GM18508 (cell line): ENCODE results near the gene MRM2.

Experiments used
- ATAC-seq: cut with Tn5 transposase; IDR thresholded peaks from one replicate; pipeline ENCODE4 v1.9.1; 2021; ENCODE audit warnings: moderate number of reproducible peaks; ENCODE audit not compliant: insufficient read depth, unreplicated experiment

The MRM2 gene

DNA sequence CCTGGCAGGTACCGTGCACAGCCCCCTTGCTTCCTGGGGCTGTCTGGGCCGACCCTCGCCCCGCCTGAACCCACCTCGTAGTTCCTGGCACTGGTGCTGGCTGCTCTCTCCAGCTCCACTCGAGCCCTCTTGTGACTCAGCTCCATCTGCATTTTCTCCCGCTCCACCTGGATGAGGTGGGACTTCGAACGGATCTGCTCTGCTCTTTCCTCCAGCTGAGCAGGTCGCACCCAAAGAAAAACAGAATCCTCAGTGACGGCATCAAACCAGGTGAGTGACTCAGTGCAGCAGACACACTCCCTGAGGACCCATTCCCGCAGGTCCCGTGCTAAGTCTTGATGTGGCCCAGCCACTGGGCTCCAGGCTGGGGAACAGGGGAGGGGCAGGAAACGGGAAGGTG lies 16.7 kb downstream of the MRM2 start:
- ATAC-seq, result no peak

DNA sequence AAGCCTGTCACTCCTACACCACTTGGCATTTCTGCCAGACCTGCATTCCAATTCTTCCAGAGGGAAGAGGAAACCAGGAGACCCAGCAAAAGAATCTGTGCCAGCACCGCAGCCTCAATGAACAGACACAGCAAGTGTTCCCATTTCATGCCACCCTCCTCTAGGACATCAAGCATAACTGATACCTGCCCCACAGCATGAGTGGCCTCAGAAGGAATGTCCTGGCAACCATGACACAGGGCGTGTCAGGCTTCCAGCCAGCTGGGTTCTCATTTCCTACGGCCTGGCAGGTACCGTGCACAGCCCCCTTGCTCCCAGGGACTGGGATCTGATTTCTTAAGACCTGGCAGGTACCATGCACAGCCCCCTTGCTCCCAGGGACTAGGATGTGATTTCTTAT lies 17.1 kb downstream of the MRM2 start:
- no peak for ATAC-seq

DNA sequence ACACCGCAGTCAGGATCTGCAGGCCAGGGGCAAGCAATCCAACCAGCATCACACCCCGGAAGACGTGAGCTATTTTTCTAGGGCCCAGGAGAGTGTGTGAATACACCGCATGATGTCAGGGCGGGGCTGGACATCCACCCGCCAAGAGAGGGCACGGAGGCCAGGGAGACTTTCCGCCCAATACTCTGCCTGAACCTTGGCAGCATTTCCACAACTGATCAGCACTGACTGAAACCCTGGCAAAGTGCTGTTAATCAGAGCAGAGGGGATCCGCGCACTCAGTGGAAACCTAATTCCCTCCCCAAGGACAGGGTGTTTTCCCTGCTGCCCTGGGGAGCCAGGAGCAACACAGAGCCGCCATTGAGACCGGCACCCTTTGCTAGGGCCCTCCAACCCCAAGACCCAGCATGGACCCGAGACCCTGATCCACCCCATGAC lies 17.5 kb downstream of the MRM2 start:
- no peak for ATAC-seq

- no peak for ATAC-seq
Measured at GRCh38 chr7:2223321-2223720, 18.7 kb downstream of the MRM2 start.

DNA sequence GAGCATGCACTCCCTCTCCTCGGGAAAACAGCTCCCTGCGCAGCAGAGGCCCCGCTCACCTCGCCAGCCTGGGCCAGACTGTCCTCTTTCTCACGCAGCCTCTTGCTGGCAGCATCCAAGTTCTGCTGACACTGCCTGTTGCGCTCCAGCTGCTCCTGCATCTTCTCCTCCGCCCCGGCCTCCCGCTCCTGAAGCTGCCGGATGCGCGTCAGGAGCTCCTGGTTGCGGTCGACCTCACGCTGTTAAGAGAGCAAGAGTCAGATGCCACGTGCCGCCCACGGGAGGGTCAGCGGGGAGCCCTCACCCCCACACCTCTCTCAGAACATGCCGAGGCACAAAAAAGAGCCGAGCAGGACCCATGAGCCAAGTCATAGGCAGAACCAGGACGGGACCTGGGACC lies 19.5 kb downstream of the MRM2 start:
- no peak for ATAC-seq

- no peak for ATAC-seq
Measured at GRCh38 chr7:2220954-2221353, 21.1 kb downstream of the MRM2 start.

- ATAC-seq, result no peak
Measured at GRCh38 chr7:2220506-2220905, 21.5 kb downstream of the MRM2 start.

DNA sequence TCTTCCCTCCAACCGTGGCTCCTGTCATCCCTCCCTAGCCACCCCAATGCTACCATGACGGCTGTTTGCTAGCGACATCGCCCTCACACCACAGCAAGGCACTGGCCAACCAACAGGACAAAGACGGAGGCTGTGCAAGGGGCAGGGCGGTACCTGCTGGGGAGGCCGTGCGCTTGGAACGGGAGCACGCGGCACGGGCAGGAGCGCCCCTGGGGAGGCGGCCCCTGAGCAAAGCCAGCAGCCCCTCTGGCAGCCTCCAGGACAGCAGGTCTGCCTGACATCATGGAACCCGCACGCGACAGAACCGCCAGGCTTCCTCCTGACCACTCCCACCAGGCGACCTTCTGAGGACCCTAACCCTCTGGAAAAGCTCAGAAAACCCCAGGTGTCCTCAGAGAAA lies 22.0 kb downstream of the MRM2 start:
- ATAC-seq, result no peak

- ATAC-seq, result no peak
Measured at GRCh38 chr7:2219606-2220005, 22.4 kb downstream of the MRM2 start.

GRCh38 chr7:2219136-2219535 lies 22.9 kb downstream of the MRM2 start:
- ATAC-seq, result no peak

GRCh38 chr7:2218444-2218785 lies 23.6 kb downstream of the MRM2 start:
- no peak for ATAC-seq

DNA sequence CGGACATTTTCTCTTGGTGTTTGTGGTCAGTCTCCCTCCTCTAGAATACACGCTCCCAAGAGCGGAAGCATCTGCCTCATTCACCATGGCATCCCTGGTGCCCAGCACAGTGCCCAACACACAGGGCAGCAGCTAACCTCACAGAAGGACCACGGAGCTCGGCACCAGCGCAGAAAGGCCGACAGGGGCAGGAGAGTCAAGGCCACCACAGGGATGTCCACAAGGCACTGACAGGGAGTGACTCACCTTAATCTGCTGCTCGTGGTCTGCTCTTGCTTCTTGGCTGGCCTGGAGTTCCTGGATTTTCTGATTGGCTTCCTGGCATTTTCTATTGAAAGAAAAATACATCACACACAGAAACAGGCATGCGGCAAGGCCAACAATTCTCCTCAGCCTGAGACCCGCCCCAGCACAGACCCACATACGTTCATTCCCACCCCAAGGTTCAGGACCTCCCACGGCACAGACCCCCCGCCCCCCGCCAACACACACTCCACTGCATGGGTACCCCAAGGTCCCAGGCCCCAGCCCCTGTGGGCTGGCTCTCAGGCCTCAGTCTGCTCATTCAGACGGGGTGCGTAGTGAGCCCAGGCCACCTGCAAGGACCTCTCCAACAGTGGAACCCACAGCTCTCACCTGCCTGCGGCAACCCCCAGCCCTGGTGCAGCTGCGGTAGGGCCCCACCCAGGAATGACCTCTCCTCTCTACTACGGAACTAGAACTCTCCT lies 24.1 kb downstream of the MRM2 start:
- ATAC-seq, result no peak

- no peak for ATAC-seq
Measured at GRCh38 chr7:2217206-2217605, 24.8 kb downstream of the MRM2 start.

DNA sequence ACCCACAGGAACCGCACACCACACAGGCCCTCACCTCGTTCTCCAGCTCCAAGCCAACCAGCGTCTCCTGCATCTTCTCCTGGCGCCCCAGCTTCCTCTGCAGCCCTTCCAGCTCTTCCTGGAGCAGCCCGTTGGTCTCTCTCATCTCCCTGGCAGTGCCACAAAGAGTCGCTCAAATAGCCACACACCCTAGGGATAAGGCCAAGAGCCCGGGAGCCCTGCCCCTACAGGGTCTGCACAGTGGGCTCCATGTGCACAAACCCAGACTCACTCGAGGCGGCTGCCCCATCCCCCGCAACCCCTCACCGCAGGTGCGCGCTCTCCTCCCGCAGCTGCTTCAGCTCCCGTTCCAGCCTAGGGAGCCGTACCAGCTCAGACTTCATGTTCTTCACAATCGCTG lies 26.2 kb downstream of the MRM2 start:
- no peak for ATAC-seq

- no peak for ATAC-seq
Measured at GRCh38 chr7:2214636-2215035, 27.4 kb downstream of the MRM2 start.

- ATAC-seq, result no peak
Measured at GRCh38 chr7:2213551-2214215, 28.3 kb downstream of the MRM2 start.

DNA sequence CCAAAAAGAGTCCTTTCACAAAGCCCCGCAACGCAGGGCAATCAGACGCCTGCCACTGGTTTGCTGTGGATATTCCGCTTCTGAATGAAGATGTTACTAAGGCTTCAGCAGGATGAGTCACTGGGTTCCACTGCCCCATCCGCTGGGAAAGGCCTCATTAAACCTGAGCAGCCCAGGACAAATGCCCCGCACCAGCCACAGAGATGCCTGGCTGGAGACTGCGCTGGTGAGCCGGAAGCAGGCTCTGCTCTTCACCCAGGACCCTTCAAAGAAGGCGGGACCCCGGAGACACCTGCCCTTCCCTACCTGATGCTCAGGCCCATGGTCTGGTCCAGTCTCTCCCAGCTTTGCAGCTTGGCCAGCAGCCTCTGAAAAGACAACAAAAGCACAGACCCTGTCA lies 29.1 kb downstream of the MRM2 start:
- ATAC-seq, result no peak

DNA sequence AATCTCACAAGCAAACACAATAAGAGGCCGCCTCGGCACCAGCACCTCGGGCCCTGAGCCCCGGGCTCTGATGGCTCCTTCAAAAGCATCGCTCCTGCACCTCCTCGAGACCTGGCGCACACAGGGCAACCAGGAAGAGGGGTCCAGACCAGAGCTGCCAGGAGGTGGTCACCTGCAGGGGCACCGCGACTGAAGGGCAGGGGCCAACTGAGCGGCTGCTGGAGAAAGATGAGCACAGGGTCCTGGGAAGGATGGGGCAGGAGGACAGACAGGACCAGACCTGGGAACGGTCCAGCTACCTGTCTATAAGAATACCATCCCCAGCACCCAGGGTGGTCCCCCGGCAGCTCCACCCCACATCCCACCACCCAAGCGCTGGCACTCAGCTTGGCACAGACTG lies 30.1 kb downstream of the MRM2 start:
- ATAC-seq, result no peak

DNA sequence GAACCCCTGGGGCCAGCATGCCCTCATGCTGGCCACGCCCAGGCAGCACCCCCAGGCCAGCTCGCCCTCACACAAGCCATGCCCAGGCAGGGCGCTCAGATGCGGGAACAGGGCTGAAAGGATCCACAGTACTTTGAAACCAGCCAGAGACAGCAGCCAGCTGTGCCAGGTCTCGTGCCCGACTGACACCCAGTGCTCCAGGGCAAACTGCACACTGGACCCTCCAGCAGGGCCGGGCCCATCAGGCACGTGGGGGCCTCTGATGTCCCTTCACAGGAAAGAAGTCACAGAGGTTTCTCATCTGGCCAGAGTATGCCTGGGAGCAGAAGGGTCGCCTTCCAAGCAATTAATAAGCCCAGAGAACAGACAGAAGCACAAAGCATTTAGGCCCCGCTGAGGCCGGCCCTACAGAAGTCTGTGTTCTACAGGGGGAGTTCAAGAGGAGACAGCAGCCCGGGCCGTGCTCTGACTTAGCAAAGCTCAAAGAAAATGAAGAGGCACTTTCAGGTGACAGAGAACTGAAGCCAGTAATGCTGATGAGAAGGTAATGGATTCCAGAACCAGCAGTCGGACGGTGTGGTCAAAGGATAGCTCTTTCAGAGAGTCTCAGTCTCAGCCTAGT lies 30.6 kb downstream of the MRM2 start:
- ATAC-seq, result no peak

GRCh38 chr7:2210551-2211258 lies 31.3 kb downstream of the MRM2 start:
- ATAC-seq, result no peak

DNA sequence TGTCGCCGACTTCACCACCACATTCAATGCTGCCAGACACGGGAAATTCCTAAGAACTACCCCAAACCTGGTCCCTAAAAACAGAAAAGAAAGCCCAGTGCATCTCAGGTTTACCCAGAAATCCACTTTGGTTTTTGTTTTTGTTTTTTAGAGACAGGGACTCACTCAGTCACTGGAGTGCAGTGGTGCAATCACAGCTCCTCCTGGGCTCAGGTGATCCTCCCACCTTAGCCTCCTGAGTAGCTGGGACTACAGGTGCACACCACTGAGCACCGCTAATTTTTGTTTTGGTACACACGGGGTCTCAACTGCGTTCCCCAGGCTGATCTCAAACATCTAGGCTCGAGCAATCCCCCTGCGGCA lies 32.1 kb downstream of the MRM2 start:
- ATAC-seq, result no peak
